DOHH2 (cell line): ENCODE data around the gene MEN1.

Experiments
- H3F3A ChIP-seq: fragments of 200-600 bp; sonication (generic), shearing (Covaris generic); 2 replicates; pipeline ENCODE4 v1.6.0; 2016; ENCODE audit warnings: antibody characterized with exemption, mild to moderate bottlenecking; ENCODE audit not compliant: control insufficient read depth, insufficient read depth
- H3K27ac ChIP-seq: fragments of 200-600 bp; sonication (generic); 2 replicates; pipeline ENCODE4 v1.5.1; 2014; ENCODE audit warnings: low read depth, mild to moderate bottlenecking, low read length, moderate library complexity
- H3K27me3 ChIP-seq: fragments of 200-600 bp; sonication (generic); 2 replicates; pipeline ENCODE4 v1.6.1; 2014; ENCODE audit warnings: mild to moderate bottlenecking, low read length, mixed read lengths; ENCODE audit not compliant: control insufficient read depth
- H3K36me3 ChIP-seq: fragments of 200-600 bp; sonication (generic); 2 replicates; pipeline ENCODE4 v1.6.1; 2014; ENCODE audit warnings: mild to moderate bottlenecking, low read length, moderate library complexity, mixed read lengths; ENCODE audit not compliant: control insufficient read depth
- H3K4me1 ChIP-seq: fragments of 200-600 bp; sonication (generic); 2 replicates; pipeline ENCODE4 v1.6.1; 2014; ENCODE audit warnings: mild to moderate bottlenecking, low read length, mixed read lengths; ENCODE audit not compliant: control insufficient read depth
- H3K4me2 ChIP-seq: fragments of 200-600 bp; sonication (generic); 2 replicates; pipeline ENCODE4 v1.6.0; 2014; ENCODE audit warnings: mild to moderate bottlenecking, low read length, moderate library complexity
- H3K4me3 ChIP-seq: fragments of 200-600 bp; sonication (generic); 2 replicates; pipeline ENCODE4 v1.5.1; 2014; ENCODE audit warnings: mild to moderate bottlenecking, low read length, mixed read lengths
- H3K79me2 ChIP-seq: fragments of 200-600 bp; sonication (generic); 2 replicates; pipeline ENCODE4 v1.6.1; 2014; ENCODE audit warnings: mild to moderate bottlenecking, low read length, mixed read lengths; ENCODE audit not compliant: control insufficient read depth
- H3K9me2 ChIP-seq: fragments of 200-600 bp; sonication (generic); replicated peaks from 2 replicates; pipeline ENCODE4 v1.6.1; 2014; ENCODE audit warnings: mild to moderate bottlenecking, low read length, mixed read lengths; ENCODE audit not compliant: control insufficient read depth
- H3K9me3 ChIP-seq: fragments of 200-600 bp; sonication (generic); 2 replicates; pipeline ENCODE4 v1.6.1; 2014; ENCODE audit warnings: antibody characterized with exemption, low read length, mixed read lengths; ENCODE audit not compliant: control insufficient read depth, insufficient read depth
- H4K20me1 ChIP-seq: fragments of 200-600 bp; sonication (generic); 2 replicates; pipeline ENCODE4 v1.6.0; 2014; ENCODE audit warnings: low read depth, mild to moderate bottlenecking, antibody characterized with exemption, low read length, moderate library complexity; ENCODE audit not compliant: control insufficient read depth, insufficient read depth
- EZH2phosphoT487 ChIP-seq: fragments of 200-600 bp; sonication (generic); IDR thresholded peaks from 2 replicates; pipeline ENCODE4 v1.6.1; 2017; ENCODE audit warnings: borderline replicate concordance, mild to moderate bottlenecking, antibody characterized with exemption, low read length, moderate library complexity, mixed read lengths
- TF ChIP-seq, protein P1 (sequence below): fragments of 200-600 bp; sonication (generic); IDR thresholded peaks from one replicate; pipeline ENCODE4 v1.5.1; 2014; ENCODE audit warnings: antibody characterized with exemption, mild to moderate bottlenecking, low read depth, low read length; ENCODE audit not compliant: poor library complexity, severe bottlenecking

MEN1 gene

DNA sequence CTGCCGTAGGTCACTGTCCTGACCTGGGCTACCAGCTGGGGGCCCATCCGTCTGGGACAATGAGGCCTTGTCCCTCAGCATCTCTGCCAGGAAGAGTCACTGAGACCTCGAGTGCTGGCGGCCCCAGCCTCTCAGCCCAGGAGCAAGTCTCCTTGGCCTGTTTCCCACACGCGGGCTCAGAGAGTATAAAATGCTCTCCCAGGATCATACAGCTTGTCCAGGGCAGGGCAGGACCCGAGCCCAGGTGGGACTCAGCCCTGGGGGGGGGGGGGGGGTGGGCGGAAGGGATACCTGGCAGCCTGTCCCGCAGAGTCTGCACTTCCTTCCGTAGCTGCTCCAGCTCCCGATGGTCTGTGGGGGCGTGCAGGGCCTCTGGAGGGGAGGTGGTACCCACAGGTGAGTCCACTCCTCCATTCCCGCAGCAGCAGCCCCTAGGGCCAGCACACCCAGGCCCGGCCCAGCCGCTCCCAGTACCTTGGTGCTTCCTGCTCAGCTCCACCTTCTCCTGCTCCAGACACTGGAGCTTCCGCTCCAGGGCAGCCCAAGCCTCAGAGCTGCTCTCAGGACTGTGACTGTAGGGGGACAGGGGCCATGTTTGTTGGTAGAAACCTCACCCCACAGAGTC is 26.2 kb upstream of the MEN1 start:
- Histone ChIP-seq H3K4me3 (no peak overlapping the region), H3K9me2 (no peaks in the 10 kb centered on the region), H3K4me1 (no peaks in the 10 kb centered on the region; the same call in 1 of the 2 replicates), H4K20me1 (no peaks in the 10 kb centered on the region), H3K36me3 (no peaks in the 10 kb centered on the region), H3K27me3 (no peaks in the 10 kb centered on the region), H3F3A (no peaks in the 10 kb centered on the region), H3K4me2 (no peak overlapping the region), H3K9me3 (no peaks in the 10 kb centered on the region), H3K27ac (no peak overlapping the region), H3K79me2 (no peaks in the 10 kb centered on the region)
- TF ChIP-seq EZH2phosphoT487 = no peak
- TF ChIP-seq, protein P1, sequence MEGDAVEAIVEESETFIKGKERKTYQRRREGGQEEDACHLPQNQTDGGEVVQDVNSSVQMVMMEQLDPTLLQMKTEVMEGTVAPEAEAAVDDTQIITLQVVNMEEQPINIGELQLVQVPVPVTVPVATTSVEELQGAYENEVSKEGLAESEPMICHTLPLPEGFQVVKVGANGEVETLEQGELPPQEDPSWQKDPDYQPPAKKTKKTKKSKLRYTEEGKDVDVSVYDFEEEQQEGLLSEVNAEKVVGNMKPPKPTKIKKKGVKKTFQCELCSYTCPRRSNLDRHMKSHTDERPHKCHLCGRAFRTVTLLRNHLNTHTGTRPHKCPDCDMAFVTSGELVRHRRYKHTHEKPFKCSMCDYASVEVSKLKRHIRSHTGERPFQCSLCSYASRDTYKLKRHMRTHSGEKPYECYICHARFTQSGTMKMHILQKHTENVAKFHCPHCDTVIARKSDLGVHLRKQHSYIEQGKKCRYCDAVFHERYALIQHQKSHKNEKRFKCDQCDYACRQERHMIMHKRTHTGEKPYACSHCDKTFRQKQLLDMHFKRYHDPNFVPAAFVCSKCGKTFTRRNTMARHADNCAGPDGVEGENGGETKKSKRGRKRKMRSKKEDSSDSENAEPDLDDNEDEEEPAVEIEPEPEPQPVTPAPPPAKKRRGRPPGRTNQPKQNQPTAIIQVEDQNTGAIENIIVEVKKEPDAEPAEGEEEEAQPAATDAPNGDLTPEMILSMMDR = no peak

DNA sequence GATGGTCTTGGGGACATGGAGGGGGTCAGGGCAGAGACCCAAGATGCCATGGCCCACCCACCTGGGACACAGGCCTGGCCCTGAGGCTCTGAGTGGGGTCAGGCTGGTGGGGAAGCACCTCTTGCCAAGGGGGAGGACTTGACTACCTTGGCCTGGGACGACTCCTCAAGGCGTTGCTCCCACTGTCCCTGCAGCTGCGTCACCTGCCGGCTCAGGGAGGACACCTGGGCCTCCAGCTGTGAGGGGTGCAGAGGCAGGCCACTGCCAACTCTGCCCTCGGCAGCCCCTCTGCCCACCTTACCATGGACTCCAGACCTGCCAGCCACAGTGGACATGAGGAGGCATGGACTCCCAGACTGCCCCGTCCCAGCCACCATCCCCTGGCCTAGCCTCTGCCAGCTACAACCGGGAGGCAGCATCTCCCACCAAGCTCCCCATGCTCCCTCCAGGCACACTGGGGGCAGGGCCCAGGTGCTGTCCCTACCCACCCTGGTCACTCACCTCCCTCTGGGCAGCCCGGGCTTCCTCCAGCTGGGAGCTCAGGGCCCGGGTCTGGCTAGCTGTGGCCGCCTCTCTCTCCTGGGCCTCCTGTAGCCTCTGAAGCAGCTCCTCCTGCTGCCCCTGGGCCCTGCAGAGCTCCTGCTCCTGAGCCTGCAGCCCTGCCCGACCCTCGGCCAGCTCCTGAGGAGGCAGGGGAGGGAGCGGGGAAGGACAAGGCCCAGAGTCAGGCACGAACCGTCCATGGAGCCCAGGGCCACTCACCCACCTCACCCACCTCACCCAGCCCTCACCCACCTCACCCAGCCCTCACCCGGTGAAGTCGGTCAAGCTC is 25.5 kb upstream of the MEN1 start:
- no peak overlapping the region for H3K27ac ChIP-seq
- no peaks in the 10 kb centered on the region for H3K9me3 ChIP-seq
- H3K27me3 ChIP-seq = no peaks in the 10 kb centered on the region
- no peak for TF ChIP-seq EZH2phosphoT487
- TF ChIP-seq, protein P1 = no peak
- H3K79me2 ChIP-seq = no peaks in the 10 kb centered on the region
- no peaks in the 10 kb centered on the region for H3F3A ChIP-seq
- H3K36me3 ChIP-seq = no peaks in the 10 kb centered on the region
- H3K4me2 ChIP-seq = no peak overlapping the region
- H3K4me1 ChIP-seq = no peaks in the 10 kb centered on the region; the same call in 1 of the 2 replicates
- H3K9me2 ChIP-seq = no peaks in the 10 kb centered on the region
- no peaks in the 10 kb centered on the region for H4K20me1 ChIP-seq
- no peak overlapping the region for H3K4me3 ChIP-seq

DNA sequence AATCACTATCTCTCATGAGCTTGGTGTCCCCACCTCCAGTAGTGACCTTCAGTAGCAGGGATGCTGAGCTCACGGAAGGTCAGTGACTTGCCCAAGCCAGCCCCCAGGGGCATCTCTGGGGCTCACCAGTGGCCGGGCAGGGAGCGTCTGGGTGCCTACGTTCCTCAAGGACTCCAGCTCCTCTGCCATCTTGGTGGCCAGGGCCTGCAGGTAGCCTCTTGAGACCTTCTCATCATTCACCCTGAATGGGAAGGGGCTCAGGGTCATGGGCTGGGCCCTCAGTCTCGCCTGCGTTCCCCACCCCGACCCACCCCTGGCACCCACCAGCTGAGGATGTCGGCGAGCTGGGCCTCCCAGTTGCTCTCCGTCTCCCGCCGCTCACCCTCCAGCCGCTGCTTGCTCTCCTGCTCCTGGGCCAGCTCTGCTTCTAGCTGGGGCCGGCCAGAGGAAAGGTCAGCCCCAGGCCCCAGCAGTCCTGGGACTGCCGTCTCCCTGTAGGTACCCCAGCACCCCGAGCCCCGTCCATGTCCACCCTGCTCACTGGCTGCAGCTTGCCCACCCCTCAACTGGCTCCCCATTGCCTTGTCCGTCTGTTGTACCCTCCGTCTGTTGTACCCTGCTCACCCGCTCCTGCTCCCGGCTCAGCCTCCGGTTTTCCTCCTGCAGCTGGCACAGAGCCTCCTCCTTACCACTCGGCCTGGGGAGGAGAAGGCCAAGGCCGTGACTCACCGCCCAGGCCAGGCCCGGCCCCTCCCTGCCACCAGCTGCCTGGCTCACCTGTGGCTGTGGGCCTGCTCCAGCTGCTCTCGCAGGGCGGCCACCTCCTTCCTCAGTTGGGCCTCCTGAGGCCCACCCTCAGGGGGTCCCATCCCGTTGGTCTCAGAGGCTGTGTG is 24.6 kb upstream of the MEN1 start:
- TF ChIP-seq, protein P1 = no peak
- no peak for TF ChIP-seq EZH2phosphoT487
- Histone ChIP-seq H4K20me1 (no peaks in the 10 kb centered on the region), H3K9me2 (no peaks in the 10 kb centered on the region), H3K4me1 (no peaks in the 10 kb centered on the region; the same call in 1 of the 2 replicates), H3K79me2 (no peaks in the 10 kb centered on the region), H3K36me3 (no peaks in the 10 kb centered on the region), H3K9me3 (no peaks in the 10 kb centered on the region), H3K27ac (no peak overlapping the region), H3F3A (no peaks in the 10 kb centered on the region), H3K27me3 (no peaks in the 10 kb centered on the region), H3K4me3 (no peak overlapping the region), H3K4me2 (no peak overlapping the region)
